Gastrocnemius medialis (tissue), 4 donors: Measurements from ENCODE around the gene WDR64. TPM values are rescaled to one million over a fixed set of nuclear protein-coding genes. Genes with fewer than 3 reads are reported as not detected.
"Not testable (repeated sequence)": the region's sequence is repeated elsewhere in the genome, so short reads cannot be mapped to it uniquely, and the experiment has no call there.

Experiments used
- ATAC-seq, 2 donors: fragments of 150-250 bp; one replicate each; pipeline ENCODE4 v1.9.1; 2016
- DNase-seq, 2 donors: peaks; one replicate each; pipeline ENCODE4 v3.0.0-alpha.2; 2019
- H3K27ac ChIP-seq, 4 donors: fragments of 200-600 bp; sonication (generic); 1 replicate in 1 of 4; 2 replicates in 3 of 4; pipeline ENCODE4 v1.5.1; 2016 to 2018; ENCODE audit warnings: mild to moderate bottlenecking in 2 of 4, moderate library complexity in 1 of 4
- H3K27me3 ChIP-seq, 3 donors: fragments of 200-600 bp; sonication (generic) in 2 of 3; 1 replicate in 1 of 3; 2 replicates in 2 of 3; pipeline versions ENCODE4 v1.5.1 to v1.6.0; 2016 to 2019; ENCODE audit warnings: mild to moderate bottlenecking in 1 of 3, moderate library complexity in 1 of 3
- H3K36me3 ChIP-seq, 2 donors: fragments of 200-600 bp; sonication (generic) in 1 of 2; one replicate each; pipeline ENCODE4 v1.5.1; 2017 to 2018
- H3K4me1 ChIP-seq, 2 donors: fragments of 200-600 bp; sonication (generic) in 1 of 2; one replicate each; pipeline ENCODE4 v1.5.1; 2016 to 2017; ENCODE audit warnings: mild to moderate bottlenecking in 2 of 2
- H3K4me3 ChIP-seq, 4 donors: fragments of 200-600 bp; sonication (generic) in 3 of 4; 1 replicate in 1 of 4; 2 replicates in 3 of 4; pipeline ENCODE4 v1.5.1; 2016 to 2019; ENCODE audit warnings: mild to moderate bottlenecking in 2 of 4
- H3K9me3 ChIP-seq, 3 donors: fragments of 200-600 bp; sonication (generic) in 2 of 3; 1 replicate in 1 of 3; 2 replicates in 2 of 3; pipeline ENCODE4 v1.5.1; 2016 to 2019
- CTCF ChIP-seq, 5 experiments: fragments of 450-650 bp in 3 of 5; fragments of 200-600 bp in 2 of 5; sonication (generic) in 2 of 5; IDR thresholded peaks in 4 of 5; conservative IDR thresholded peaks in 1 of 5; 1 replicate in 4 of 5; 2 replicates in 1 of 5; pipeline ENCODE4 v1.5.1; 2016 to 2019; ENCODE audit warnings: antibody characterized with exemption in 5 of 5, mild to moderate bottlenecking in 3 of 5, moderate library complexity in 3 of 5
- POLR2A ChIP-seq, 2 donors: fragments of 450-650 bp; IDR thresholded peaks; one replicate each; pipeline ENCODE4 v1.6.1; 2017; ENCODE audit warnings: antibody characterized with exemption in 2 of 2, mild to moderate bottlenecking in 2 of 2, moderate library complexity in 2 of 2
- in situ Hi-C, 4 donors: fragments of 200-750 bp; cut with MboI; loops; one replicate each; pipeline versions ENCODE4 v1.15.0 to v1.8.0; 2017; ENCODE audit warnings: low sequenced_read_pairs in 4 of 4
- intact Hi-C: fragments of 100-400 bp; cut with DNase I; formaldehyde crosslinking; loops from one replicate; pipeline ENCODE4 v1.15.1; 2023; ENCODE audit warnings: low total_unique reads
- total RNA-seq, 4 donors: library from RNA; depleted of rRNA; stranded (reverse); fragments of >200 nt; gene quantifications; one replicate each; pipeline versions ENCODE4 v1.1.0 to v1.2.3, GENCODE V29; 2016

The WDR64 gene
- total RNA-seq, 4 donors from 2014 or later = 0.22 TPM; not detected in 3

- no peaks in the 10 kb centered on the region for H3K36me3 ChIP-seq
- no peaks in the 10 kb centered on the region for H3K4me1 ChIP-seq
- no peaks in the 10 kb centered on the region for H3K27me3 ChIP-seq
- no peaks in the 10 kb centered on the region for H3K9me3 ChIP-seq
- in situ Hi-C loops (no loop called here), intact Hi-C loops (no loop called here)
- ATAC-seq (no peak), DNase-seq (no peak)
- no peak overlapping the region for H3K27ac ChIP-seq
- TF ChIP-seq POLR2A (IDR thresholded peaks at IDR 0.05) (no peak), CTCF (IDR thresholded peaks at IDR 0.05 in 4 of 5, conservative IDR thresholded peaks at IDR 0.05 in 1 of 5) (no peak)
- no peak overlapping the region for H3K4me3 ChIP-seq
Measured at GRCh38 chr1:241697640-241698018, 45.5 kb downstream of the WDR64 start.

GRCh38 chr1:241698177-241698576 lies 46.1 kb downstream of the WDR64 start:
- Histone ChIP-seq H3K9me3 (no peaks in the 10 kb centered on the region), H3K27ac (no peak overlapping the region), H3K4me3 (no peak overlapping the region), H3K27me3 (no peaks in the 10 kb centered on the region), H3K4me1 (no peaks in the 10 kb centered on the region), H3K36me3 (no peaks in the 10 kb centered on the region)
- ATAC-seq = no peak
- in situ Hi-C loops (no loop called here), intact Hi-C loops (no loop called here)
- DNase-seq = no peak
- TF ChIP-seq POLR2A (IDR thresholded peaks at IDR 0.05) = no peak
- no peak for TF ChIP-seq CTCF (IDR thresholded peaks at IDR 0.05 in 4 of 5, conservative IDR thresholded peaks at IDR 0.05 in 1 of 5)

- TF ChIP-seq POLR2A (IDR thresholded peaks at IDR 0.05) (no peak), CTCF (IDR thresholded peaks at IDR 0.05 in 4 of 5, conservative IDR thresholded peaks at IDR 0.05 in 1 of 5) (no peak)
- Histone ChIP-seq H3K4me1 (no peaks in the 10 kb centered on the region), H3K36me3 (no peaks in the 10 kb centered on the region), H3K9me3 (no peaks in the 10 kb centered on the region), H3K4me3 (no peak overlapping the region), H3K27me3 (no peaks in the 10 kb centered on the region), H3K27ac (no peak overlapping the region)
- in situ Hi-C loops (no loop called here), intact Hi-C loops (no loop called here)
- DNase-seq (no peak), ATAC-seq (no peak)
Measured at GRCh38 chr1:241701483-241702295, 49.6 kb downstream of the WDR64 start.

GRCh38 chr1:241702442-241703373 lies 50.6 kb downstream of the WDR64 start:
- H3K27ac ChIP-seq = no peak overlapping the region
- H3K4me1 ChIP-seq = no peaks in the 10 kb centered on the region
- H3K36me3 ChIP-seq = no peaks in the 10 kb centered on the region
- TF ChIP-seq POLR2A (IDR thresholded peaks at IDR 0.05) = no peak
- no peak for TF ChIP-seq CTCF (IDR thresholded peaks at IDR 0.05 in 4 of 5, conservative IDR thresholded peaks at IDR 0.05 in 1 of 5)
- H3K27me3 ChIP-seq = no peaks in the 10 kb centered on the region
- intact Hi-C loops = no loop called here
- no peak overlapping the region for H3K4me3 ChIP-seq
- in situ Hi-C loops = no loop called here
- DNase-seq (no peak), ATAC-seq (no peak)
- H3K9me3 ChIP-seq = no peaks in the 10 kb centered on the region

GRCh38 chr1:241703739-241704138 lies 51.7 kb downstream of the WDR64 start:
- H3K4me1 ChIP-seq, intact Hi-C loops, H3K36me3 ChIP-seq, H3K27ac ChIP-seq, H3K4me3 ChIP-seq, ATAC-seq, H3K9me3 ChIP-seq, DNase-seq, in situ Hi-C loops, H3K27me3 ChIP-seq: not testable (repeated sequence)
